Choroid plexus epithelial cell (primary cell): ENCODE results near the gene SMARCD3.

Experiments used
- DNase-seq: peaks from one replicate; pipeline ENCODE4 v3.0.0-alpha.2; 2010; ENCODE audit warnings: low read depth
- H3K4me3 ChIP-seq: 2 replicates; pipeline ENCODE4 v1.5.1; 2011; ENCODE audit warnings: low read depth, mild to moderate bottlenecking, control low read depth, low read length, moderate library complexity
- TF ChIP-seq, protein P1 (sequence below): conservative IDR thresholded peaks from 2 replicates; pipeline ENCODE4 v1.5.1; 2011; ENCODE audit warnings: low read depth, mild to moderate bottlenecking, control low read depth, inconsistent platforms, low read length, moderate library complexity

SMARCD3 gene

DNA sequence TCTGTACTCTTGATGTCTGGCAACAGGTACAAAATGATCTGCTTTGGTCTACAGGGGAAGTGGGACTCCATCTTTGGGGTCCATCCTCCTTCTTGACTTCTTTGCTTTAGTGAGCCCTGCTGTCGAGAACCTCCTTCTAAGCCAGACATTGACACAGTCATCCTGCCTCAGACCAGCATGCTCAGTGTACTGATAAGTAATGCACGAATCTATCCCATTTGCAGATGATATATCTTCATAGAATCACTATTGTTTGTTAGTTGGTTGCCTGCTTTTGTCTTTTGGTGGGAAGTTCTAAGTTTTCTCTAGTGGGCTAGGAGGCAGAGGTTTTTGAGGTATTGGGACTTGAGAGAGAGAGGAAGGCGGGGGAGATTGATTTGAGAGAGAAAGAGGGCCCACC is 47.1 kb downstream of the SMARCD3 start:
- no peak for DNase-seq
- TF ChIP-seq, protein P1, sequence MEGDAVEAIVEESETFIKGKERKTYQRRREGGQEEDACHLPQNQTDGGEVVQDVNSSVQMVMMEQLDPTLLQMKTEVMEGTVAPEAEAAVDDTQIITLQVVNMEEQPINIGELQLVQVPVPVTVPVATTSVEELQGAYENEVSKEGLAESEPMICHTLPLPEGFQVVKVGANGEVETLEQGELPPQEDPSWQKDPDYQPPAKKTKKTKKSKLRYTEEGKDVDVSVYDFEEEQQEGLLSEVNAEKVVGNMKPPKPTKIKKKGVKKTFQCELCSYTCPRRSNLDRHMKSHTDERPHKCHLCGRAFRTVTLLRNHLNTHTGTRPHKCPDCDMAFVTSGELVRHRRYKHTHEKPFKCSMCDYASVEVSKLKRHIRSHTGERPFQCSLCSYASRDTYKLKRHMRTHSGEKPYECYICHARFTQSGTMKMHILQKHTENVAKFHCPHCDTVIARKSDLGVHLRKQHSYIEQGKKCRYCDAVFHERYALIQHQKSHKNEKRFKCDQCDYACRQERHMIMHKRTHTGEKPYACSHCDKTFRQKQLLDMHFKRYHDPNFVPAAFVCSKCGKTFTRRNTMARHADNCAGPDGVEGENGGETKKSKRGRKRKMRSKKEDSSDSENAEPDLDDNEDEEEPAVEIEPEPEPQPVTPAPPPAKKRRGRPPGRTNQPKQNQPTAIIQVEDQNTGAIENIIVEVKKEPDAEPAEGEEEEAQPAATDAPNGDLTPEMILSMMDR, result no peak
- no peak overlapping the region for H3K4me3 ChIP-seq

GRCh38 chr7:151198945-151199848 is 49.3 kb downstream of the SMARCD3 start:
- no peak overlapping the region for H3K4me3 ChIP-seq
- TF ChIP-seq, protein P1, result no peak
- DNase-seq, result no peak

GRCh38 chr7:151197932-151198331 is 50.6 kb downstream of the SMARCD3 start:
- TF ChIP-seq, protein P1, result no peak
- no peak for DNase-seq
- no peak overlapping the region for H3K4me3 ChIP-seq

DNA sequence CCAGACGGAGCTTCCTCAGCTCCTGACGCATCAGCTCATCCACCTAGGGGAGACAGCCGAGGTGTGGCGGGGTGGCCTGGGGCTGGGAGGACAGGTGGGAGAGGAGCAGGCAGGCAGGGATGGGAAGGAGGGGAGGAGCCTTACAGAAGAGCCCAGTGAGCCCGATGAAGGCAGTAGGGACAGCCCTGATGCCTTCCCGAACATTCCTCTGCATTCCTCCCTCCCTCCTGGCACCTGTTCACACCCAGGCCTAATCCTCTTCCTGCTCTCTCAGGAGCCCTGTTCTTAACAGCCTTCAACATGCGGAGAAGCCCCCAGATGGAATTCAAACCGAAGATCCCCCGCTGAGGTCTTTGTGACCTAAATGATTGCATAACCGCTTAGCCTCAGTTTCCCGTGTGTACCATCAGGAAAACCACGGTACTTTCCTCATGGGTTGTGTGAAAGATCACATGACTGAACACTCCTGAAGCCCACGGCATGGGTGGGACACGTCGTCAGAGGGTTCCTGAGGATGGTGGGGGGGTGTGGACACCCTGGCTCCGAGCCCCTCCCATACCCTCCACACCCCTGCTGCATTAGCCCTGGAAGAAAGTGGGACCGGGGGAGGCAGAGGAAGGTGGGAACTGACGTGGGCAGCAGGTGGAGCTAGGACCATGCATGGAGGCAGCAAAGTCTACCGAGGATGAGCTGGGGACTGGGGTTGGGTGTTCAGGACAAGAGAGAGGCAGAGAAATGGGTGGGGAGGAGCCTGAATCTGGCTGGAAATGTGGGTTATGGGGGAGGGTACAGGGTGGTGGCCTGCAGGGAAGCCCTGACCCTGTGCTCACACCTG is 52.7 kb downstream of the SMARCD3 start:
- TF ChIP-seq, protein P1, result no peak
- no peak for DNase-seq
- H3K4me3 ChIP-seq, result no peak overlapping the region

DNA sequence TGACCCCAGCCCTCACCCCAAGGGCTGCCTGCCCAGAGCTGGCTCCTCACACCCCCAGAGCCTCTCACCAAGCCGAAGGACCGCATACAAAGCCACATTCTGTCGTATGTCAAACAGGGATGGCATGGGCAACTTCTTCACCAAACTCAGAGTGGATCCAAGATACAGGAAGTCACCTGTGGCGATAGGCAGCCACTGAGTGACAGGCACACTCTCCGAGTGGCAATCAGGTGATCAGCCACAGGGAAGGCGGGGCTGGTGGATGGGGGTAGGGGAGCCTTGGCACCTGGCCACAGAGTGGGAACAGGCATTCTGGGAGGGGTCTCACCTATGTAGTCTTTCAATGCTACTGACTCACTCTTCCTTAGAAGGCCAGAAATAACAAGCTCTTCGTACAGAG is 54.3 kb downstream of the SMARCD3 start:
- DNase-seq, result no peak
- H3K4me3 ChIP-seq, result no peak overlapping the region

GRCh38 chr7:151193203-151193978 is 55.1 kb downstream of the SMARCD3 start:
- no peak overlapping the region for H3K4me3 ChIP-seq
- DNase-seq, result no peak
- TF ChIP-seq, protein P1, result no peak

More for the DNA sequence above, 54.3 kb downstream of the SMARCD3 start:
- TF ChIP-seq, protein P1, result no peak
